Body of pancreas (tissue), 4 donors: ENCODE data around the gene GAL3ST1.

Source experiments
- POLR2A ChIP-seq, 3 donors: fragments of 450-650 bp; IDR thresholded peaks; one replicate each; pipeline ENCODE4 v1.6.1; 2016; ENCODE audit warnings: antibody characterized with exemption in 3 of 3, mild to moderate bottlenecking in 2 of 3
- TF ChIP-seq, protein P1 (sequence below), 7 experiments: fragments of 450-650 bp in 4 of 7; fragments of 200-600 bp in 3 of 7; sonication (generic) in 3 of 7; IDR thresholded peaks; one replicate each; pipeline ENCODE4 v1.5.1; 2016 to 2019; ENCODE audit warnings: antibody characterized with exemption in 7 of 7

DNA sequence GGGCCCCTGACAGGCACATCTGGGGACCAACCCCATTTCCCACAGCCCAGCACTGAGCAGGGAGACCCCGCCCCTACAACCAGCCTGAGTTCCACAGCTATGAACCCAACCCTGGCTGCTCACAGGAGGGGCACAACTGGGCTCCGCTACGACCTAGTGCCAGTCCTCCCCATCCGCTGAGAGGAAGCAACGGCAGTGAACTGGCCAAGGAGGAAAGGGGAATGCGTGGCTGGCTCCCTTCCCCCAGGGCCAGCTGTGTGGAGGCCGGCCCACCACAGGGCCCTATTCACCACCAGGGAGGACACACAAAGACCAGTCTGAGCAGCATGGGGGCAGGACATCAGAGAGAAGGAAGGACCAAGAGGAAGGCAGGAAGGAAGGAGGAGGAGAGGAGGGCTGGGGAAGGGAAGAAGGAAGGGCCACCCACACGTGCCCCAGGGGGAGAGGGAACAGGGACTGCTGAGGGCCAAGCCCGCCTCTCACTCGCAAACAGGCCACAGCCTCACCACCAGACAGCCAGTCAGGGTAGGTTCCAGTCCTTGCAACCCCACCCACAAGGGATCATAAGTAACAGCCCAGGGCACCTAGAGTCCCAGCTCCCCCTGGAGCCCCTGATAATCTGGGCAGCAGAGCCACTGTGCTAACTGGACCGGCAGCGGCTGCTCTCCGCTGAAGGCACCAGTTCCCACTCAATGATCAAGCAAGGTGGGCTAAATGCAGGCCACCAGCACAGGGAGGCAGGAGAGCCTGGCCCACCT is 8.5 kb upstream of the GAL3ST1 start:
- TF ChIP-seq, protein P1, sequence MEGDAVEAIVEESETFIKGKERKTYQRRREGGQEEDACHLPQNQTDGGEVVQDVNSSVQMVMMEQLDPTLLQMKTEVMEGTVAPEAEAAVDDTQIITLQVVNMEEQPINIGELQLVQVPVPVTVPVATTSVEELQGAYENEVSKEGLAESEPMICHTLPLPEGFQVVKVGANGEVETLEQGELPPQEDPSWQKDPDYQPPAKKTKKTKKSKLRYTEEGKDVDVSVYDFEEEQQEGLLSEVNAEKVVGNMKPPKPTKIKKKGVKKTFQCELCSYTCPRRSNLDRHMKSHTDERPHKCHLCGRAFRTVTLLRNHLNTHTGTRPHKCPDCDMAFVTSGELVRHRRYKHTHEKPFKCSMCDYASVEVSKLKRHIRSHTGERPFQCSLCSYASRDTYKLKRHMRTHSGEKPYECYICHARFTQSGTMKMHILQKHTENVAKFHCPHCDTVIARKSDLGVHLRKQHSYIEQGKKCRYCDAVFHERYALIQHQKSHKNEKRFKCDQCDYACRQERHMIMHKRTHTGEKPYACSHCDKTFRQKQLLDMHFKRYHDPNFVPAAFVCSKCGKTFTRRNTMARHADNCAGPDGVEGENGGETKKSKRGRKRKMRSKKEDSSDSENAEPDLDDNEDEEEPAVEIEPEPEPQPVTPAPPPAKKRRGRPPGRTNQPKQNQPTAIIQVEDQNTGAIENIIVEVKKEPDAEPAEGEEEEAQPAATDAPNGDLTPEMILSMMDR (IDR thresholded peaks at IDR 0.05), result no peak
- no peak for TF ChIP-seq POLR2A (IDR thresholded peaks at IDR 0.05)
